Large intestine (tissue), 3 donors: ENCODE results near the gene NBEAL1. TPM values are rescaled to one million over a fixed set of nuclear protein-coding genes. Genes with fewer than 3 reads are reported as not detected.
"Not testable (repeated sequence)": the region's sequence is repeated elsewhere in the genome, so short reads cannot be mapped to it uniquely, and the experiment has no call there.

Experiments used
- DNase-seq, 2 donors: peaks; one replicate each; pipeline versions ENCODE4 v3.0.0 to v3.0.0-alpha.2; 2013
- H3K27ac ChIP-seq: one replicate; pipeline ENCODE4 v1.5.1; 2013; ENCODE audit warnings: low read length
- H3K27me3 ChIP-seq: 2 replicates; pipeline ENCODE4 v1.6.1; 2013; ENCODE audit warnings: low read length; ENCODE audit not compliant: control insufficient read depth, insufficient read depth
- H3K36me3 ChIP-seq: 2 replicates; pipeline ENCODE4 v1.6.1; 2013; ENCODE audit warnings: low read length; ENCODE audit not compliant: control insufficient read depth, insufficient read depth
- H3K4me1 ChIP-seq: one replicate; pipeline ENCODE4 v1.6.1; 2013; ENCODE audit warnings: low read length; ENCODE audit not compliant: control insufficient read depth, insufficient read depth
- H3K4me3 ChIP-seq: one replicate; pipeline ENCODE4 v1.5.1; 2013; ENCODE audit warnings: low read length
- H3K9me3 ChIP-seq: one replicate; pipeline ENCODE4 v1.6.1; 2013; ENCODE audit warnings: mild to moderate bottlenecking, low read depth, low read length, moderate library complexity; ENCODE audit not compliant: control insufficient read depth
- WGBS: methylation state at CpG from one replicate; pipeline ENCODE4 v1.1.5; 2013; ENCODE audit warnings: low lambda C conversion rate; ENCODE audit not compliant: insufficient coverage; 5-methylcytosine and 5-hydroxymethylcytosine counted together
- polyA plus RNA-seq: library from polyadenylated mRNA; unstranded; fragments of 120-200 nt; gene quantifications from one replicate; pipeline ENCODE4 v1.2.1, GENCODE V29; 2013

Gene NBEAL1
- polyA plus RNA-seq, 1 donor: 9.8 TPM

DNA sequence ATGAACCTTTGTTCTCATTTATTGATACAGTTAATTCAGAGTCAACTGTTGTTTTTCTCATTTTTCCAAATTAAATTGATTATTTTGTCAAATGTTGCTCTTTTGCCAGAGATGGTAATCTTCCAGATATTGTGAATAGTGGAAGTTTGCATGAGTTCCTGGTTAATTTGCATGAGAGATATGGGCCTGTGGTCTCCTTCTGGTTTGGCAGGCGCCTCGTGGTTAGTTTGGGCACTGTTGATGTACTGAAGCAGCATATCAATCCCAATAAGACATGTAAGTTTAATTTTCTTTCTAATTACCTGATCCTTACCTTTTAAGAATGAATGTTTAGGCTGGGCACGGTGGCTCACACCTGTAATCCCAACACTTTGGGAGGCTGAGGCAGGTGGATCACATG is 232.0 kb downstream of the NBEAL1 start:
- H3K4me1 ChIP-seq: no peaks in the 10 kb centered on the region
- DNase-seq: no peak
- no peak overlapping the region for H3K4me3 ChIP-seq
- peaks cover 51% of the 10 kb centered on the region for H3K36me3 ChIP-seq
- H3K27ac ChIP-seq: no peak overlapping the region
- H3K9me3 ChIP-seq: no peaks in the 10 kb centered on the region
- no CpG with 5 or more reads among the region's 3 CpGs for WGBS
- no peaks in the 10 kb centered on the region for H3K27me3 ChIP-seq

GRCh38 chr2:203252818-203253217 is 238.1 kb downstream of the NBEAL1 start:
- Histone ChIP-seq H3K27me3 (no peaks in the 10 kb centered on the region), H3K36me3 (peaks cover 60% of the 10 kb centered on the region), H3K9me3 (no peaks in the 10 kb centered on the region), H3K4me3 (no peak overlapping the region), H3K27ac (no peak overlapping the region), H3K4me1 (no peaks in the 10 kb centered on the region)
- WGBS: 100% methylated on average over 1 of the region's 13 CpGs
- DNase-seq: no peak

GRCh38 chr2:203253422-203254095 is 238.9 kb downstream of the NBEAL1 start:
- H3K4me1 ChIP-seq, H3K9me3 ChIP-seq, H3K27ac ChIP-seq, DNase-seq, H3K27me3 ChIP-seq, H3K4me3 ChIP-seq: not testable (repeated sequence)
- H3K36me3 ChIP-seq: peaks cover 64% of the 10 kb centered on the region
- 100% methylated on average over 2 of the region's 10 CpGs for WGBS

- no CpG with 5 or more reads among the region's 3 CpGs for WGBS
- no peak for DNase-seq
- Histone ChIP-seq H3K4me1 (no peaks in the 10 kb centered on the region), H3K4me3 (no peak overlapping the region), H3K9me3 (no peaks in the 10 kb centered on the region), H3K27ac (no peak overlapping the region), H3K27me3 (no peaks in the 10 kb centered on the region), H3K36me3 (peaks cover 48% of the 10 kb centered on the region)
Observed at GRCh38 chr2:203261326-203262159, 246.9 kb downstream of the NBEAL1 start.

Other genes with a start within 250 kb of the NBEAL1 start
- gene ICA1L, start 143.1 kb upstream of the NBEAL1 start, polyA plus RNA-seq: 10.7 TPM
- 90.8 TPM for gene WDR12, start 103.2 kb upstream of the NBEAL1 start, polyA plus RNA-seq
- gene CARF, start 102.6 kb upstream of the NBEAL1 start, polyA plus RNA-seq: 10.4 TPM
- 16.8 TPM for gene CYP20A1, start 224.1 kb downstream of the NBEAL1 start, polyA plus RNA-seq